Esophagus muscularis mucosa (tissue), 4 donors: ENCODE results near the gene OBP2B. TPM values are rescaled to one million over a fixed set of nuclear protein-coding genes. Genes with fewer than 3 reads are reported as not detected.

Experiments
- DNase-seq: peaks from one replicate; pipeline ENCODE4 v3.0.0-alpha.2; 2017; ENCODE audit errors: extremely low spot score
- H3K27ac ChIP-seq, 4 donors: fragments of 200-600 bp; sonication (generic); replicated peaks in 1 of 4; 1 replicate in 3 of 4; 2 replicates in 1 of 4; pipeline ENCODE4 v1.5.1; 2016 to 2019; ENCODE audit warnings: mild to moderate bottlenecking in 1 of 4
- H3K27me3 ChIP-seq, 4 donors: fragments of 200-600 bp; sonication (generic); one replicate each; pipeline versions ENCODE4 v1.5.1 to v1.6.0; 2016 to 2019
- H3K36me3 ChIP-seq, 4 donors: fragments of 200-600 bp; sonication (generic); one replicate each; pipeline ENCODE4 v1.5.1; 2016 to 2019
- H3K4me1 ChIP-seq, 4 donors: fragments of 200-600 bp; sonication (generic); one replicate each; pipeline ENCODE4 v1.5.1; 2016 to 2019
- H3K4me3 ChIP-seq, 4 donors: fragments of 200-600 bp; sonication (generic); 1 replicate in 2 of 4; 2 replicates in 2 of 4; pipeline ENCODE4 v1.5.1; 2016 to 2019; ENCODE audit warnings: mild to moderate bottlenecking in 4 of 4, moderate library complexity in 1 of 4
- H3K9me3 ChIP-seq, 4 donors: fragments of 200-600 bp; sonication (generic); 1 replicate in 3 of 4; 2 replicates in 1 of 4; pipeline ENCODE4 v1.5.1; 2016 to 2019
- EP300 ChIP-seq: sonication (generic); formaldehyde crosslinking; IDR thresholded peaks from one replicate; pipeline ENCODE4 v1.6.1; 2017; ENCODE audit warnings: antibody characterized with exemption
- POLR2A ChIP-seq: fragments of 450-650 bp; IDR thresholded peaks from one replicate; pipeline ENCODE4 v1.6.1; 2017; ENCODE audit warnings: antibody characterized with exemption, moderate library complexity, mild to moderate bottlenecking, low read depth
- POLR2AphosphoS5 ChIP-seq, 2 donors: sonication (generic); formaldehyde crosslinking; IDR thresholded peaks; one replicate each; pipeline ENCODE4 v1.6.1; 2017; ENCODE audit warnings: antibody characterized with exemption in 2 of 2
- WGBS: methylation state at CpG from one replicate; pipeline ENCODE4 v1.1.5; 2018; 5-methylcytosine and 5-hydroxymethylcytosine counted together
- intact Hi-C: fragments of 100-400 bp; cut with DNase I; formaldehyde crosslinking; loops from one replicate; pipeline ENCODE4 v1.15.1; 2023
- total RNA-seq, 4 donors: library from RNA; depleted of rRNA; stranded (reverse); fragments of >200 nt; gene quantifications; one replicate each; pipeline versions ENCODE4 v1.1.0 to v1.2.1, GENCODE V29; 2016
- TF ChIP-seq, protein P1 (sequence below), 3 experiments: fragments of 200-600 bp in 2 of 3; fragments of 450-650 bp in 1 of 3; sonication (generic) in 2 of 3; IDR thresholded peaks; one replicate each; pipeline ENCODE4 v1.5.1; 2017 to 2019; ENCODE audit warnings: antibody characterized with exemption in 3 of 3, mild to moderate bottlenecking in 2 of 3, moderate library complexity in 1 of 3

Gene OBP2B
- total RNA-seq, 4 donors from 2014 or later: not detected

DNA sequence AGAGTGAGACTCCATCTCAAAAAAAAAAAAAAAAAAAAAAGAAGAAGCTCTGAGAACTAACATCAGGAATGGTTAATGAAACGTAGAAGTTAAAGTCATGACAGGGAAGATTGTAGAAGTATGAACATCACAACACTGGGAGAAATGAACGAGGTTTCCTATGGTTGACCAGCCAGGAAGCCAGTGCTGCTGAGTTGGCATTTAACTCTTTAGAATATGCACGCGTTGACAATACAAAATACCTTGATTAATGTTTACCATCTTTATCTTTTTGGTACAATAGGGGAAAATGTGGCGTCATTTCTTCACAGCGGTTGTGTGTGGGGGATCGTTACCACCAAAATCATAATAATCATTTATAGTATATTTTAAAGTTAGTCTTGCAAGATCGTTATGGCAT, 33.9 kb upstream of the OBP2B start:
- Histone ChIP-seq H3K27ac (no peak overlapping the region), H3K4me1 (peaks cover 14 to 17% (median 17%) of the 10 kb centered on the region in 4 donors), H3K4me3 (no peak overlapping the region), H3K36me3 (no peaks in the 10 kb centered on the region), H3K9me3 (no peaks in the 10 kb centered on the region), H3K27me3 (peaks cover 0 to 68% (median 0%) of the 10 kb centered on the region in 4 donors)
- 66% methylated on average over 8 of the region's 8 CpGs for WGBS
- intact Hi-C loops: no loop called here
- DNase-seq: no peak
- TF ChIP-seq EP300 (no peak), POLR2A (no peak), POLR2AphosphoS5 (IDR thresholded peaks at IDR 0.05) (no peak)
- TF ChIP-seq, protein P1, sequence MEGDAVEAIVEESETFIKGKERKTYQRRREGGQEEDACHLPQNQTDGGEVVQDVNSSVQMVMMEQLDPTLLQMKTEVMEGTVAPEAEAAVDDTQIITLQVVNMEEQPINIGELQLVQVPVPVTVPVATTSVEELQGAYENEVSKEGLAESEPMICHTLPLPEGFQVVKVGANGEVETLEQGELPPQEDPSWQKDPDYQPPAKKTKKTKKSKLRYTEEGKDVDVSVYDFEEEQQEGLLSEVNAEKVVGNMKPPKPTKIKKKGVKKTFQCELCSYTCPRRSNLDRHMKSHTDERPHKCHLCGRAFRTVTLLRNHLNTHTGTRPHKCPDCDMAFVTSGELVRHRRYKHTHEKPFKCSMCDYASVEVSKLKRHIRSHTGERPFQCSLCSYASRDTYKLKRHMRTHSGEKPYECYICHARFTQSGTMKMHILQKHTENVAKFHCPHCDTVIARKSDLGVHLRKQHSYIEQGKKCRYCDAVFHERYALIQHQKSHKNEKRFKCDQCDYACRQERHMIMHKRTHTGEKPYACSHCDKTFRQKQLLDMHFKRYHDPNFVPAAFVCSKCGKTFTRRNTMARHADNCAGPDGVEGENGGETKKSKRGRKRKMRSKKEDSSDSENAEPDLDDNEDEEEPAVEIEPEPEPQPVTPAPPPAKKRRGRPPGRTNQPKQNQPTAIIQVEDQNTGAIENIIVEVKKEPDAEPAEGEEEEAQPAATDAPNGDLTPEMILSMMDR (IDR thresholded peaks at IDR 0.05): no peak

DNA sequence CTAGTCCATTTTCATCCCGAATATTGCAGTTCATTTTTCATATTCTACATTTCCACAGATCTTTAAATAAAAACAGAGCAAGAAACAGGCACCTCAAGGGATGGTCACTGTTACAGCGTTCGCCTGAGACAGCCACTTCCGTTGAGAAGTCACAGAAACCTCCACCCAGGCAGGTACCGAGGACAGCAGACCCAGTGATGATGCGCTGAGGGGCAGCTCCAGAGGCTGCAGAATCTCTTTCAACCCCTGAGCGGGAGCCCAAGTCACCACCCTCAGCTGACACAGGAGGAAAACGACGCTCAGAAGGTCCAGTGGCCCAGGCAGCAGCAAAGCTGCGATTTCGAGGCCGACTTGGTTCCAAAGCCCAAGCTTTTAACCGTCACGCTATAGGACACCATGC, 33.2 kb upstream of the OBP2B start:
- no peak for TF ChIP-seq EP300
- no peak for TF ChIP-seq POLR2AphosphoS5 (IDR thresholded peaks at IDR 0.05)
- TF ChIP-seq, protein P1 (IDR thresholded peaks at IDR 0.05): no peak
- TF ChIP-seq POLR2A: no peak
- Histone ChIP-seq H3K4me1 (peaks cover 17 to 21% (median 19%) of the 10 kb centered on the region in 4 donors), H3K36me3 (no peaks in the 10 kb centered on the region), H3K9me3 (no peaks in the 10 kb centered on the region), H3K4me3 (no peak overlapping the region), H3K27ac (no peak overlapping the region), H3K27me3 (peaks cover 0 to 65% (median 0%) of the 10 kb centered on the region in 4 donors)
- WGBS: 77% methylated on average over 14 of the region's 14 CpGs
- intact Hi-C loops: no loop called here
- DNase-seq: no peak

DNA sequence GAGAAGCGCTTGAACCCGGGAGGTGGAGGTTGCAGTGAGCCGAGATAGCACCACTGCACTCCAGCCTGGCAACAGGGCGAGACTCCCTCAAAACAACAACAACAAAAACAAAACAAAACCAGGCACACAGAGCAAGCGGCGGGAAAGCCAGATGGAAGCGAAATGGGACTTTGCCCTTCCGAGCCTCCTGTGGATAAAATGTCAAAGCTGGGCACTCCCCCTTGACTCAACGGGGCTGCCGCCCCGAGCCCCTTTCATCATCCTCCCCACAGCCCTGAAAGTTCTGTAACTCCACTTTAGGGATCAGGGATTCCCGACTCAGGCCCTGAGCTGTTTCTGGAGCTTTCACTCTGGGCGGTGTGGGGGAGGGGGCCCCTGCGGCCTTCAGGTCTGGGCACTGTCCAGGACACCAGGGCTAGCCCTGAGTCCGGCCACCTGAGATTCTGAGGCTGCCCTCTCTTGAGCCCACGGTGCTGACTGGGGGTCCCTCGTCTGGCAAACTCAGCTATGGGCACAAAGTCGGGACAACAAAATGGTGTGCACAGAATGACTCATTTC, 30.6 kb upstream of the OBP2B start:
- H3K36me3 ChIP-seq: no peaks in the 10 kb centered on the region
- peaks cover 0 to 70% (median 0%) of the 10 kb centered on the region in 4 donors for H3K27me3 ChIP-seq
- no peak overlapping the region for H3K4me3 ChIP-seq
- H3K9me3 ChIP-seq: no peaks in the 10 kb centered on the region
- H3K4me1 ChIP-seq: peaks cover 19 to 26% (median 20%) of the 10 kb centered on the region in 4 donors
- 92% methylated on average over 15 of the region's 18 CpGs for WGBS
- TF ChIP-seq POLR2AphosphoS5 (IDR thresholded peaks at IDR 0.05): no peak
- TF ChIP-seq EP300: no peak
- TF ChIP-seq, protein P1 (IDR thresholded peaks at IDR 0.05): no peak
- no peak for TF ChIP-seq POLR2A
- intact Hi-C loops: no loop called here
- DNase-seq: no peak
- H3K27ac ChIP-seq: peak overlapping the region in 1 of 4 donors; percentile 68

DNA sequence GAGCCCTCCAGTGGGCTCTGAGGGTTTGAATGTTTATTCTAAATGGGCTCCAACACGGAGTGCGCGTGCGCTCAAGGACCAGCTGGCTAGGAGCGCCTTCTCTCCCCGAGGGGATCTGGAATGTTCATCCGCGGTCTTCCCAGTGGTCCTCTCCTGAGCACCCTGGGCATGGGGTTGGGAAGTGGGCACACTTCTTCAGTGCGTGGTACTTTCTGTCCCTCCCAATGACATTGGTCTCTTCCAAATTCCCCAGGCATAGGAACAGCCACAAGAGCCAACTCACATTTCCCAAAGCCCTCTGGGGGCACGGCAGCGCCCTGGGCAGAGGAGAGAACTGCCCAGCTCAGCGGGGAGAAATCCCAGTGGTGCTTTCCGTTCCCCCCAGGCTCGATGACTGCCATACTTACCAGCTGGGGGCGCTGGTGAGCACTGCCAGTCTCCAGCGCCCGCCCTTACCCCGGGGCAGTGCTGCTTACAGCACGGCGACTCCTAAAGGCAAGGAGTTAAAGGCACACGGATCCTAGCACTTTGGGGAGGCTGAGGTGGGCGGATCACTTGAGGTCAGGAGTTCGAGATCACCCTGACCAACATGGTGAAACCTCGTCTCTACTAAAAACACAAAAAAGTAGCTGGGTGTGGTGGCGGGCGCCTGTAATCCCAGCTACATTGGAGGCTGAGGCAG, 29.9 kb upstream of the OBP2B start:
- Histone ChIP-seq H3K27ac (peak overlapping the region; percentile 21 to 68 (median 47)), H3K4me1 (peaks cover 19 to 26% (median 21%) of the 10 kb centered on the region in 4 donors), H3K4me3 (peak overlapping the region; percentile 23 to 37 (median 34)), H3K9me3 (no peaks in the 10 kb centered on the region), H3K36me3 (no peaks in the 10 kb centered on the region), H3K27me3 (peaks cover 0 to 73% (median 0%) of the 10 kb centered on the region in 4 donors)
- DNase-seq: no peak
- WGBS: 32% methylated on average over 8 of the region's 26 CpGs
- intact Hi-C loops: no loop called here
- TF ChIP-seq, protein P1 (IDR thresholded peaks at IDR 0.05): peak in 2 of 3 experiments; percentile 38 to 52
- TF ChIP-seq POLR2AphosphoS5 (IDR thresholded peaks at IDR 0.05): no peak
